Body of pancreas (tissue), 4 donors: ENCODE measurements around the gene RASA3.

Experiments used
- POLR2A ChIP-seq, 3 donors: fragments of 450-650 bp; IDR thresholded peaks; one replicate each; pipeline ENCODE4 v1.6.1; 2016; ENCODE audit warnings: antibody characterized with exemption in 3 of 3, mild to moderate bottlenecking in 2 of 3
- TF ChIP-seq, protein P1 (sequence below), 7 experiments: fragments of 450-650 bp in 4 of 7; fragments of 200-600 bp in 3 of 7; sonication (generic) in 3 of 7; IDR thresholded peaks; one replicate each; pipeline ENCODE4 v1.5.1; 2016 to 2019; ENCODE audit warnings: antibody characterized with exemption in 7 of 7

DNA sequence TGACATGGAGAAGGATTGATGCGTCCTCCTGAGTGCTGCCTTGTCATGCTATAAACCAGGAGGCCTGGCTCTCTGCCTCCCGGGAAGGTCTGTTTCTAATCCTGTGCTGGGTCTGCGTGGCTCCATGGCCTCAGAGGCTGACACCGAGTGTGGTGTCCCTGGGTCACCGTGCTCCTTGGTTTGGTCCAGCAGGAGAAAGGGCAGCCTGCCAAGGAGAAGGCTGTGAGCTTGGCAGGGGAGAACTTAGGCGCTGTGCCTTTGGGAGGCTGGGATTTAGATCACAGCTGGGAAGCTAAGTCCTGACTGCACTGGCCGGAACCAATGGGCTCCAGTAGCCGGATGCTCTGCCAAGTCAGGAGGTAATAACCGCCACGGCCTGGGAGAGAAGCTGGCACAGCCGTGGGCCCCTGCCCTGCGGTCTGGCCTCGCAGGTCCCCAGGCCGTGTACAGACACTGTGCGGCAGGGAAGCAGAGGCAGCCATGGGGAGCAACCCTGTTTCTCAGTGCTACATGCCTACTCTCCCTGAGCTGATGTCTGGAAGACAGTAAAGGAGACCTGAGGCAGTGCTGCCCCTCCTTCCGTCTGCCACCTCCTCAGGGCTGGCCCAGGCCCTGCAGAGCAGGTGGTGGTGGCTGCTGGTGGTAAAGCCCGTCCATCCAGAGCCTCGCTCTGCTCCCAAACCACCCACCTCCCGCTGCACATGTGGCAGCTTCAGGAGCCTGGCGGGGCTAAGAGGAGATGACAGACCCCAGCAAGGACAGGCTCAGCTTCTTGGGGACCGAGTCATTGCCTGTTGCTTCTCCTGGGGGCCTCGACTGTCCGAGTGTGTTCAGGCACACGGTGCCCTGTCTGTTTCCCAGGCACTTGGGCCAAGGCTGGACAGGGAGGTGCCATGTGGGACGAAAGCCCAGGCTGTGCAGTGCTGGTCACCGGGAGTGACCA is 203.5 kb downstream of the RASA3 start:
- TF ChIP-seq, protein P1, sequence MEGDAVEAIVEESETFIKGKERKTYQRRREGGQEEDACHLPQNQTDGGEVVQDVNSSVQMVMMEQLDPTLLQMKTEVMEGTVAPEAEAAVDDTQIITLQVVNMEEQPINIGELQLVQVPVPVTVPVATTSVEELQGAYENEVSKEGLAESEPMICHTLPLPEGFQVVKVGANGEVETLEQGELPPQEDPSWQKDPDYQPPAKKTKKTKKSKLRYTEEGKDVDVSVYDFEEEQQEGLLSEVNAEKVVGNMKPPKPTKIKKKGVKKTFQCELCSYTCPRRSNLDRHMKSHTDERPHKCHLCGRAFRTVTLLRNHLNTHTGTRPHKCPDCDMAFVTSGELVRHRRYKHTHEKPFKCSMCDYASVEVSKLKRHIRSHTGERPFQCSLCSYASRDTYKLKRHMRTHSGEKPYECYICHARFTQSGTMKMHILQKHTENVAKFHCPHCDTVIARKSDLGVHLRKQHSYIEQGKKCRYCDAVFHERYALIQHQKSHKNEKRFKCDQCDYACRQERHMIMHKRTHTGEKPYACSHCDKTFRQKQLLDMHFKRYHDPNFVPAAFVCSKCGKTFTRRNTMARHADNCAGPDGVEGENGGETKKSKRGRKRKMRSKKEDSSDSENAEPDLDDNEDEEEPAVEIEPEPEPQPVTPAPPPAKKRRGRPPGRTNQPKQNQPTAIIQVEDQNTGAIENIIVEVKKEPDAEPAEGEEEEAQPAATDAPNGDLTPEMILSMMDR (IDR thresholded peaks at IDR 0.05) = no peak
- TF ChIP-seq POLR2A (IDR thresholded peaks at IDR 0.05) = no peak
